ENCODE data around the gene SNAPC2. TPM values are rescaled to one million over a fixed set of nuclear protein-coding genes. Genes with fewer than 3 reads are reported as not detected.
A peak's percentile ranks its signal among the peaks of the same experiment; 100 is the strongest.

Gene SNAPC2
- polyA plus RNA-seq, 1 of the 3 experiments (the other 2 are of a cell fraction), result 38.7 TPM

DNA sequence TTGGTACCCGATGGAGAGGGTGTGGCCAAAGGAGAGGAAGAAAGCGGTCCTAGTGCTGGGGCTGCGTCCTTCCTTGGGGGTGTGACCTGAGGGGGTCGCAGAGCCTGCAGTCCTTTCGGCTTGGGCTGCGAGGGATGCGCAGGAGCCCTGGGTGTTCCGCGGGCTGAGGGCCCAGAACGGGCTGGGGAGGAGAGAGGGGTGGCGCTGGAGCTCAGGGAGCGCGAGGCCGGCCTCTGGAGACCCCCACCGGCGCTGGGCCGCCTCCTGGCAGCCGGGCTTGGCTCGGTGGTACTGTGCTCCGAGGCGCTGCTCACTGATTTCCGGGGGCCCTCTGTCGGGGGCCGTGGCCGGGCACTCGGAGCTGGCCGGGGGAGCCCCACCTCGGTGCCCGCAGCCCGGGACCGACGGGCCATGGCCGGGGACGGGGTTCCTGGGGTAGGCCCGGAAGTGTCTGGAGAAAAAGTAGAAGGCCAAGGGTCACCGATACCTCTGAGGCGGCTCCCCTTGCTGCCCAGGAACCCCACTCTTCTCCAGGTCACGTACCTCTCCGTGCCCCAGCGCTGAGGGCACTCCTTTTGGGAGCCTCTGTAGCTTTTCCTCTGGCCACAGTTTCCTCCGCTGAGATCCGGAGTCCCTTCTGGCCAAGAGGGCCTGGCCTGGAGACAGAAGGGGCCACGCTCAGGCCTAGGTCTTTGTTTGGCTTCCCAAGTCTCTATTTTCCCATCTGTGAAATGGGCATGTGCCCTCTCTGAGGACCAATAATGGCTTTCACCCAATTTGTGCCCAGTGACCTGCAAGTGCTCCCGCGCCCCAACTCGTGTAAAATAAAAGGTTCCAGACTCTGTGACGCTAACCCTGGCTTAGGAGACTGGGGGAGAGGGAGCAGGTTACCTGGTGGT is 47.6 kb upstream of the SNAPC2 start:
- no peak overlapping the region; a peak in 1 of 4 replicates for H3K27ac ChIP-seq (ENCODE audit: low read depth in 2 of 2, low read length in 1 of 2)
- H3K9me2 ChIP-seq, result no peaks in the 10 kb centered on the region
- H3K4me3 ChIP-seq (ENCODE audit: low read depth in 2 of 2, low read length in 1 of 2), result no peak overlapping the region
- no peaks in the 10 kb centered on the region for H3K36me3 ChIP-seq (replicated peaks in 1 of 2; ENCODE audit: control insufficient read depth in 1 of 2, insufficient read depth in 2 of 2, low read length in 1 of 2)
- CTCF ChIA-PET, result interaction anchor here (0.7 to 1.6 kb wide), 6 partner anchors 11 to 55 kb away, joined by 3 to 5 read pairs (median 4); partner anchors contain the start of gene MAP2K7
- no peaks in the 10 kb centered on the region for H3K27me3 ChIP-seq (ENCODE audit: insufficient read depth)
- TF ChIP-seq RFX5 (IDR thresholded peaks at IDR 0.05; ENCODE audit: low read length) (no peak), JUND (IDR thresholded peaks at IDR 0.05) (no peak), TAF1 (IDR thresholded peaks at IDR 0.05; ENCODE audit: borderline replicate concordance, low read depth, low read length) (no peak), EP300 (IDR thresholded peaks at IDR 0.05; ENCODE audit: borderline replicate concordance in 1 of 2, low read depth in 1 of 2, low read length in 1 of 2) (no peak), CHD2 (IDR thresholded peaks at IDR 0.05; ENCODE audit: low read length, partially characterized antibody) (no peak), SMC3 (IDR thresholded peaks at IDR 0.05; ENCODE audit: low read depth, low read length) (no peak), POLR2AphosphoS5 (IDR thresholded peaks at IDR 0.05; ENCODE audit: low read depth, low read length) (no peak), RAD21 (IDR thresholded peaks at IDR 0.05; ENCODE audit: low read length) (no peak), TCF12 (IDR thresholded peaks at IDR 0.05) (no peak), SIN3A (IDR thresholded peaks at IDR 0.05; ENCODE audit: borderline replicate concordance, low read depth, low read length) (no peak)
- TF ChIP-seq, protein P1, sequence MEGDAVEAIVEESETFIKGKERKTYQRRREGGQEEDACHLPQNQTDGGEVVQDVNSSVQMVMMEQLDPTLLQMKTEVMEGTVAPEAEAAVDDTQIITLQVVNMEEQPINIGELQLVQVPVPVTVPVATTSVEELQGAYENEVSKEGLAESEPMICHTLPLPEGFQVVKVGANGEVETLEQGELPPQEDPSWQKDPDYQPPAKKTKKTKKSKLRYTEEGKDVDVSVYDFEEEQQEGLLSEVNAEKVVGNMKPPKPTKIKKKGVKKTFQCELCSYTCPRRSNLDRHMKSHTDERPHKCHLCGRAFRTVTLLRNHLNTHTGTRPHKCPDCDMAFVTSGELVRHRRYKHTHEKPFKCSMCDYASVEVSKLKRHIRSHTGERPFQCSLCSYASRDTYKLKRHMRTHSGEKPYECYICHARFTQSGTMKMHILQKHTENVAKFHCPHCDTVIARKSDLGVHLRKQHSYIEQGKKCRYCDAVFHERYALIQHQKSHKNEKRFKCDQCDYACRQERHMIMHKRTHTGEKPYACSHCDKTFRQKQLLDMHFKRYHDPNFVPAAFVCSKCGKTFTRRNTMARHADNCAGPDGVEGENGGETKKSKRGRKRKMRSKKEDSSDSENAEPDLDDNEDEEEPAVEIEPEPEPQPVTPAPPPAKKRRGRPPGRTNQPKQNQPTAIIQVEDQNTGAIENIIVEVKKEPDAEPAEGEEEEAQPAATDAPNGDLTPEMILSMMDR (IDR thresholded peaks at IDR 0.05), result no peak
- TF ChIP-seq, protein P2, sequence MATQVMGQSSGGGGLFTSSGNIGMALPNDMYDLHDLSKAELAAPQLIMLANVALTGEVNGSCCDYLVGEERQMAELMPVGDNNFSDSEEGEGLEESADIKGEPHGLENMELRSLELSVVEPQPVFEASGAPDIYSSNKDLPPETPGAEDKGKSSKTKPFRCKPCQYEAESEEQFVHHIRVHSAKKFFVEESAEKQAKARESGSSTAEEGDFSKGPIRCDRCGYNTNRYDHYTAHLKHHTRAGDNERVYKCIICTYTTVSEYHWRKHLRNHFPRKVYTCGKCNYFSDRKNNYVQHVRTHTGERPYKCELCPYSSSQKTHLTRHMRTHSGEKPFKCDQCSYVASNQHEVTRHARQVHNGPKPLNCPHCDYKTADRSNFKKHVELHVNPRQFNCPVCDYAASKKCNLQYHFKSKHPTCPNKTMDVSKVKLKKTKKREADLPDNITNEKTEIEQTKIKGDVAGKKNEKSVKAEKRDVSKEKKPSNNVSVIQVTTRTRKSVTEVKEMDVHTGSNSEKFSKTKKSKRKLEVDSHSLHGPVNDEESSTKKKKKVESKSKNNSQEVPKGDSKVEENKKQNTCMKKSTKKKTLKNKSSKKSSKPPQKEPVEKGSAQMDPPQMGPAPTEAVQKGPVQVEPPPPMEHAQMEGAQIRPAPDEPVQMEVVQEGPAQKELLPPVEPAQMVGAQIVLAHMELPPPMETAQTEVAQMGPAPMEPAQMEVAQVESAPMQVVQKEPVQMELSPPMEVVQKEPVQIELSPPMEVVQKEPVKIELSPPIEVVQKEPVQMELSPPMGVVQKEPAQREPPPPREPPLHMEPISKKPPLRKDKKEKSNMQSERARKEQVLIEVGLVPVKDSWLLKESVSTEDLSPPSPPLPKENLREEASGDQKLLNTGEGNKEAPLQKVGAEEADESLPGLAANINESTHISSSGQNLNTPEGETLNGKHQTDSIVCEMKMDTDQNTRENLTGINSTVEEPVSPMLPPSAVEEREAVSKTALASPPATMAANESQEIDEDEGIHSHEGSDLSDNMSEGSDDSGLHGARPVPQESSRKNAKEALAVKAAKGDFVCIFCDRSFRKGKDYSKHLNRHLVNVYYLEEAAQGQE (IDR thresholded peaks at IDR 0.05; ENCODE audit: low read depth, low read length), result no peak
- POLR2A ChIA-PET, result no interaction called here
- peaks cover 14% of the 10 kb centered on the region for H3F3A ChIP-seq (replicated peaks; ENCODE audit: insufficient read depth)
- H3K4me2 ChIP-seq, result peak overlapping the region; percentile 55; the same call in 1 of the 2 replicates
- no peaks in the 10 kb centered on the region for H3K9me3 ChIP-seq
- WGBS (ENCODE audit: low lambda C conversion rate), result 95% methylated on average over 10 of the region's 47 CpGs
- H3K4me1 ChIP-seq (ENCODE audit: control insufficient read depth in 1 of 2, insufficient read depth in 2 of 2, low read depth in 1 of 2, low read length in 1 of 2), result peaks cover 0 to 30% of the 10 kb centered on the region in 2 experiments; a peak in 2 of 4 replicates
- no peak for DNase-seq
- no peak overlapping the region for H2AFZ ChIP-seq (ENCODE audit: low read depth)
- no peak overlapping the region for H3K9ac ChIP-seq
- H4K20me1 ChIP-seq (ENCODE audit: insufficient read depth), result no peaks in the 10 kb centered on the region
- no peaks in the 10 kb centered on the region for H3K79me2 ChIP-seq (ENCODE audit: insufficient read depth)
